Measurements from ENCODE around the gene NFE2L3.
A peak's percentile ranks its signal among the peaks of the same experiment; 100 is the strongest.
"Not testable (repeated sequence)": the region's sequence is repeated elsewhere in the genome, so short reads cannot be mapped to it uniquely, and the experiment has no call there.

Gene NFE2L3

DNA sequence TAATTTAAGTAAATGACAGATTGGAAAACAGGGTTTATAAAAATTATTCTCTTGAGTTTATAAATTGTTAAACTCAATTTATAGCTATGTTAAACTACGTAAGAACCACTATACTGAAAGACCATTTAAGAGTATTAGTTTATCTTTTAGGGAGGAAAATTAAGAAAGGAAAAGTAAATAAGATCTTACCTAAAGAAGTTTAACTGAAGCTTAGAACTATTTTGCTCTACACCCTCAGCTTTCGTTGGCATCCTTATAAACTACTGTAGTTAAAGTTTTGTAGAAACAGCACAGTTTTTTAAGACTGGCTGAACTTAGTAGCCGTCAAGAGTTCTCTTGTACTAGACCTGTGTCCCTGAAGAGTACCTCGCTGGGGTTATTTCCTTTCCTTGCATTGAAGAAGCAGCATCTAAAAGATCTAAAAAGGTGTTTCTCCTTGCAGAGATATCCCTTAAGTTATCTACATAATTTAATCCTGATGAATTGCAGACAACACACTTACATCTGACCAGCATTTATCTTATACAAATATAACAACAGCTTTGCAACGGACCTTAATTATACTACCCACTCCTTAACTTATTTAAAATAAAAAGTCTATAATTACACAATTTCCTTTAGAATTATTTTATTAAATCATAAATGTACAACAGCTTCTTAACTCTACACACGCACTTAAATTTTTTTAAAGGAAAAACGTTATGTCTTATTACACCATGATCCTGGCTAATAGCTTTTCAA lies 39.4 kb downstream of the NFE2L3 start:
- no peak for TF ChIP-seq PAX5 (IDR thresholded peaks at IDR 0.05; ENCODE audit: insufficient read depth, low read length, severe bottlenecking)
- TF ChIP-seq POLR2A (IDR thresholded peaks at IDR 0.05; ENCODE audit: low read depth, low read length) = no peak; the same call in 1 of the 2 replicates
- no peak for TF ChIP-seq SPI1 (IDR thresholded peaks at IDR 0.05; ENCODE audit: low read depth, low read length)
- no peak for TF ChIP-seq POU2F2 (IDR thresholded peaks at IDR 0.05; ENCODE audit: low read depth, low read length)
- no peak for TF ChIP-seq POLR2AphosphoS5 (IDR thresholded peaks at IDR 0.05; ENCODE audit: low read depth, low read length)
- TF ChIP-seq TAF1 (IDR thresholded peaks at IDR 0.05; ENCODE audit: low read depth, low read length) = no peak
- FAIRE-seq = no peak
- DNase-seq (ENCODE audit: insufficient read length, low spot score) = no peak

DNA sequence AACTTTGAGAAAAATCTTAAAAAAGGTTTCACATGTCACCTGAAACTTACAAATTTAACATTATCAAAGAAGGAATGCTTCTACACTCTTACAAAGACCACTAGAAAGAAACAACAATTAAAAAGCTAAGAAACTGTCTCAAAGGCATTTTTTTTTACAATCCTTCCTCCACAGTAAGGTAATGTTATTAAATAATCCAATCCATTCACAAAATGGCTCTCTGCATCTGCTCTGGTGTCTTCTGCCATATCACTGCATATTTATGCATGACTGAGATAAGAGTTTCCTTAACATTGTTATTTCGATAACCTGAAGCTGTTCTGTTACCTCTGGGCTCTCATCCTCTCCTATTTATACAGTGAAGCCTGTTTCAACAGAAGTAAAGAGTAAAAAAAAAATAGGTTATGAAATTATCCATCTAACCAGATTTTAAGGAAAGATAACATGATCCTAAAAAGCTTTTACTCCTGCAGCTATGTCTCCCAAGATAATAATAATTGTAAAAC lies 40.0 kb downstream of the NFE2L3 start:
- FAIRE-seq (no peak), DNase-seq (ENCODE audit: insufficient read length, low spot score) (no peak)
- TF ChIP-seq POLR2AphosphoS5 (IDR thresholded peaks at IDR 0.05; ENCODE audit: low read depth, low read length) (no peak; the same call in 1 of the 2 replicates), TAF1 (IDR thresholded peaks at IDR 0.05; ENCODE audit: low read depth, low read length) (no peak), POU2F2 (IDR thresholded peaks at IDR 0.05; ENCODE audit: low read depth, low read length) (no peak), SPI1 (IDR thresholded peaks at IDR 0.05; ENCODE audit: low read depth, low read length) (no peak), POLR2A (IDR thresholded peaks at IDR 0.05; ENCODE audit: low read depth, low read length) (no peak), PAX5 (IDR thresholded peaks at IDR 0.05; ENCODE audit: insufficient read depth, low read length, severe bottlenecking) (no peak)

DNA sequence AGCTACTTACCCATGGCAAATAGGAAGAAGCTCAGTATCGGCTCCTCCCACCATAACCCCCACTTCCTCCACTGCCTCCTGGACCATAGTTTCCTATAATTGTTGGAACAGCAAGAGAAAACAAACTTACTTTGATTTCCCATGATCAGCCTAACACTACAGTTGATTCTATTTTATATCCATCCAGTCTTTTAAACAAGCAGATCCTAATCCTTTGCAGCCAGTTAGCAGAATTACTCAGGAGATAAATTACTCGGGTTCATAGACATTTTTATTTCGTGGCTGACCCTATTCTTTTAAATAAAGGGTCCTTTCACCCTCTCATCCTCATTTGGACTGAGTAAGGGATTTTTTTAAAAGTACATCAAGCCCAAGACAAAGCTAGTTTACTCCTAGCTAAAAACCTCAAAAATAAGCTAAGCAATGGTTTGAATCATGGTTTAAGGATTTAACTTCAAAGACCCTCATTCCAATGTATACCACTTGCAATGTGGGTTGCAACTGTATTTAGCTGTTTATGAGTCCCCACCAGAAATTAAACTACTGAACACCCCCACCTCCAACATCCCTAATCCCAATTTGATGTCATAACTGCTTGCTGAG lies 40.6 kb downstream of the NFE2L3 start:
- FAIRE-seq = no peak

DNA sequence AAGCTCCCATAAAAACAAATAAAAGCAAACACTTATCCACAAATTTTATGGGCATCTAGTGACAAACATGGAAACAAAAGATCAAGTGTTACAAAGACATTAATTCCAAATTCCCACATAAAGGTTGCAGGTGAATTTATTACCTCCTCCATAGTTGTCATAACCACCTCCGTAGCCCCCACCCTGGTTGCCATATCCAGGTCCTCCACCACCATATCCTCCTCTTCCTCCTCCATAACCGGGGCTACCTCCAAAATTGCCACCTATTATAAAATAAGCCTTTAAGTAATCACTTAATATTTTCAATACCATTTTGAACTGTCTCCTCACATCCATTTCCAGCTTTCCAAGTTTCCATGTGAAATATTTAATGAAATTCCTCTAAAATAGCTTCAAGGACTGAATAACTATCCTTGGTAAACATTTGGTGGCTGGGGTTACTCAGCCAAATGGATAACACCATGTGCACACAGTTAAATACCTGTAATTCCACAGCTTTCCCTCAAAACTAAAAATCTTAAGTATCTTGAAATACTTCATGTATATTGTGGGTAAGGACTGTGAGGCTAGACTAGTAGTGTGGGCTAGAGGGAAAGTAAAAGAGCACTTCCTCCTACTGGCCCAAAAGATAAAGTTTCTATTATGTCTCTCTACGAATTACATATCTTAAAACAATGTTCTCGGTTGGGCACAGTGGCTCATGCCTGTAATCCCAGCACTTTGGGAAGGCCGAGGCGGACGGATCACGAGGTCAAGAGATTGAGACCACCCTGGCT lies 41.6 kb downstream of the NFE2L3 start:
- TF ChIP-seq POLR2A (IDR thresholded peaks at IDR 0.05; ENCODE audit: low read depth, low read length) (no peak; the same call in 1 of the 2 replicates), SPI1 (IDR thresholded peaks at IDR 0.05; ENCODE audit: low read depth, low read length) (peak; percentile 58)
- no peak for DNase-seq (ENCODE audit: insufficient read length, low spot score)
- no peak for FAIRE-seq

More for the DNA sequence above, 40.6 kb downstream of the NFE2L3 start:
- no peak for TF ChIP-seq TAF1 (IDR thresholded peaks at IDR 0.05; ENCODE audit: low read depth, low read length)
- TF ChIP-seq POLR2A (IDR thresholded peaks at IDR 0.05; ENCODE audit: low read depth, low read length) = peak; percentile 46
- peak; percentile 70 for TF ChIP-seq POLR2AphosphoS5 (IDR thresholded peaks at IDR 0.05; ENCODE audit: low read depth, low read length)
- no peak for TF ChIP-seq POU2F2 (IDR thresholded peaks at IDR 0.05; ENCODE audit: low read depth, low read length)
- 0 out of 2 replicates have a peak, but pooled peaks have one; percentile 32 for TF ChIP-seq SPI1 (IDR thresholded peaks at IDR 0.05; ENCODE audit: low read depth, low read length)
- DNase-seq (ENCODE audit: insufficient read length, low spot score) = no peak

GRCh38 chr7:26194764-26195163 lies 42.8 kb downstream of the NFE2L3 start:
- not testable (repeated sequence) for FAIRE-seq; DNase-seq (ENCODE audit: insufficient read length, low spot score)

DNA sequence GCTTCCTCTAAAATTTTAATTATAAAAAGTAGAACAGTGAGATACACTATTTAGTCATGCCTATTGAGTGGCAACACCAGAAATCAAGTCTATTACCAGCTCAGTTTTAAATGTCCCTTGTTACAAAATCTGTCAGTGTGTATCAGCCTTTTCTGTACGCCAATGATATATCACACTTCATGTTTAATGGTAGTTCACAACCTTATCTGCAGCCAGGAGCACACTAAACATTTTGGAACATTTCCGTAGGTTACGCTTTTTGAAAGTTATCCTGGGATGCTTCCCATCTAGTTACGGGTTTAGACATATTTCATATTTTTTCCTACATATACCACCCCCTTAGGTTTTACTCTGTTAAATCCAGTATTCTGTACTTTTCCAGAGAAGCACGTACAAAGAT lies 43.2 kb downstream of the NFE2L3 start:
- DNase-seq (ENCODE audit: insufficient read length, low spot score) = no peak
- peak; percentile 9 for FAIRE-seq
- TF ChIP-seq POLR2A (IDR thresholded peaks at IDR 0.05; ENCODE audit: low read depth, low read length) (no peak), POLR2AphosphoS5 (IDR thresholded peaks at IDR 0.05; ENCODE audit: low read depth, low read length) (no peak), PAX5 (IDR thresholded peaks at IDR 0.05; ENCODE audit: insufficient read depth, low read length, severe bottlenecking) (no peak), SPI1 (IDR thresholded peaks at IDR 0.05; ENCODE audit: low read depth, low read length) (no peak), POU2F2 (IDR thresholded peaks at IDR 0.05; ENCODE audit: low read depth, low read length) (no peak), TAF1 (IDR thresholded peaks at IDR 0.05; ENCODE audit: low read depth, low read length) (no peak)

GRCh38 chr7:26195867-26196657 lies 44.1 kb downstream of the NFE2L3 start:
- no peak for DNase-seq (ENCODE audit: insufficient read length, low spot score)
- TF ChIP-seq SPI1 (IDR thresholded peaks at IDR 0.05; ENCODE audit: low read depth, low read length) (no peak), POLR2A (IDR thresholded peaks at IDR 0.05; ENCODE audit: low read depth, low read length) (no peak; the same call in none of the 2 replicates), POLR2AphosphoS5 (IDR thresholded peaks at IDR 0.05; ENCODE audit: low read depth, low read length) (no peak; the same call in 1 of the 2 replicates), POU2F2 (IDR thresholded peaks at IDR 0.05; ENCODE audit: low read depth, low read length) (no peak), TAF1 (IDR thresholded peaks at IDR 0.05; ENCODE audit: low read depth, low read length) (no peak), PAX5 (IDR thresholded peaks at IDR 0.05; ENCODE audit: insufficient read depth, low read length, severe bottlenecking) (no peak)
- FAIRE-seq = no peak

GRCh38 chr7:26197153-26198115 lies 45.4 kb downstream of the NFE2L3 start:
- TF ChIP-seq POLR2A (IDR thresholded peaks at IDR 0.05; ENCODE audit: low read depth, low read length) = no peak; the same call in 1 of the 2 replicates
- TF ChIP-seq SPI1 (IDR thresholded peaks at IDR 0.05; ENCODE audit: low read depth, low read length) = peak; percentile 69
- no peak for FAIRE-seq
- DNase-seq (ENCODE audit: insufficient read length, low spot score) = no peak

All from GM12891 (cell line).